GM12892 (cell line): ENCODE measurements around the gene C1orf105.

Source experiments
- POLR2A ChIP-seq: IDR thresholded peaks from 2 replicates; pipeline ENCODE4 v1.6.1; 2011; ENCODE audit warnings: low read depth, low read length, control low read depth
- POLR2AphosphoS5 ChIP-seq: IDR thresholded peaks from 2 replicates; pipeline ENCODE4 v1.6.1; 2011; ENCODE audit warnings: low read depth, low read length, control low read depth
- TAF1 ChIP-seq: IDR thresholded peaks from 2 replicates; pipeline ENCODE4 v1.6.1; 2011; ENCODE audit warnings: low read depth, mild to moderate bottlenecking, control low read depth, low read length, borderline replicate concordance

GRCh38 chr1:172442843-172443565, 22.5 kb downstream of the C1orf105 start:
- TF ChIP-seq POLR2A (no peak), TAF1 (no peak), POLR2AphosphoS5 (no peak)
